HG02763 (cell line): ENCODE measurements around the gene HLA-C.
"Not testable (repeated sequence)": the region's sequence is repeated elsewhere in the genome, so short reads cannot be mapped to it uniquely, and the experiment has no call there.

ENCODE experiments used
- ATAC-seq: cut with Tn5 transposase; IDR thresholded peaks from one replicate; pipeline ENCODE4 v1.9.1; 2021; ENCODE audit warnings: mild to moderate bottlenecking, moderate library complexity; ENCODE audit not compliant: unreplicated experiment

HLA-C gene

DNA sequence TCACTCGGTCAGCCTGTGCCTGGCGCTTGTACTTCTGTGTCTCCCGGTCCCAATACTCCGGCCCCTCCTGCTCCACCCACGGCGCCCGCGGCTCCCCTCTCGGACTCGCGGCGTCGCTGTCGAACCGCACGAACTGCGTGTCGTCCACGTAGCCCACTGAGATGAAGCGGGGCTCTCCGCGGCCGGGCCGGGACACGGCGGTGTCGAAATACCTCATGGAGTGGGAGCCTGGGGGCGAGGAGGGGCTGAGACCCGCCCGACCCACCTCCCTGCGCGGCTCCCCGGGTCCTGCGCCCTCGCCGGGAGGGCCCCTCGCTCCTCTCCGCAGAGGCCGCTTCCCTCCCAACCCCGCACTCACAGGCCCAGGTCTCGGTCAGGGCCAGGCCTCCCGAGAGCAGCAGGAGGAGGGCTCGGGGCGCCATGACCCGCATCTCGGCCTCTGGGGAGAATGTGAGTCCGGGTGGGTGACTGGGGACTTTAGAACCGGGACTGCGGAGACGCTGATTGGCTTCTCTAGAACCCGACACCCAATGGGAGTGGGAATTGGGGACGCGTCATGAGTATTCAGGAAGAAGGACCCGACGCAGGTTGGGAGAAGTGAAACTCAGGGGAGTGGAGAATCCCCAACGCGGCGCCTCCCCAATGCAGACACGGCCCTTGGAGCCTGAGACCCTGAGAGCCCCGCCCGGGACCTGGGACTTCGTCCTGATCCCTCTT, at the start of gene HLA-C:
Gene HLA-C, minus strand, starts transcription at position 452 of the 717 bp plus-strand sequence. Its CDS starts 21 bp downstream, at position 431.
- peak; percentile 84 for ATAC-seq

DNA sequence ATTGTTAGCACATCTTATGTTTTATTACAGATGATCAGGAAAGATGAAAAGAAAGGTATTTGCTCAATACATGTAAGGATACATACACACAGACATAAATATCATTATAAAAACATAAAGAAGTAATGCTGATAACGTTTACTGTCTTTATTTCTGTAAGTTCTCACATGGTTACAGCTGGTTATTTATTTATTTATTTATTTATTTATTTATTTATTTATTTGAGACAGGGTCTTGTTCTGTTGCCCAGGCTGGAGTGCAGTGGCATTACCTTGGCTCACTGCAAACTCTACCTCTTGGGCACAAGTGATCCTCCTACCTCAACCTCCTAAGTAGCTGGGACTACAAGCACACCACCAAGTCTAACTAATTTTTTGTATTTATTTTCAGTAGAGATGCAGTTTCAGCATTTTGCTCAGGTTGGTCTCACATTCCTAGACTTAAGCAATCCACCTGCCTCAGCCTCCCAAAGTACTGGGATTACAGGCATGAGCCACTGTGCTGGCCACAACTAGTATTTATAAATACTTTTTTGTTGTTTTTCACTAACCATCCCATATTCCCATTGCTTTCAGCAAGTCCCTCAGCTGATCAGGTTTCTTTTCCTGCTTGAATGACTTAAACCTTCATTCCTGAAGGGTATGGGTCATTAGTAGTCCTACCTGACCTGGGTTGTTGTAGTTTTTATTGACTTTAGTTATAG, 49.3 kb upstream of the HLA-C start:
- no peak for ATAC-seq

GRCh38 chr6:31317036-31317435, 45.1 kb upstream of the HLA-C start:
- ATAC-seq = no peak

DNA sequence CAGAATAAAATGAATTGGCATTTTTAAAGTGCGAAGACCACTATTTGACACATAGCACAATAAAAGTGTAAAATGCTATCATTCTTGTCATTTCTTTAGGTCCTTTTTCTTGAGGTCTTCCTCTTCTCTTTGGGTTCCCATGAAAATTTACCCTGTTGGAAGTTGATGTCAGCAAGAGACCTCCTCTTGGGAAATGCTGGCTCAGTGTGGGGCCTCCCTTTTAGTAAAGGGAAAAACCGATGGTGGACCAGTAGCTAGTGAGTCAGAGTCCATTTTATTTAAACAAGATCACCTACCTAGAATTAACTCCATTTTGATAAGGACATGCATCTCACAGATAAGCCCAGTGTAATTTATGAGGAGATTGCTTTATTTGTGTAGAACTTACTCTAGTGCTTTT, 37.7 kb upstream of the HLA-C start:
- no peak for ATAC-seq

DNA sequence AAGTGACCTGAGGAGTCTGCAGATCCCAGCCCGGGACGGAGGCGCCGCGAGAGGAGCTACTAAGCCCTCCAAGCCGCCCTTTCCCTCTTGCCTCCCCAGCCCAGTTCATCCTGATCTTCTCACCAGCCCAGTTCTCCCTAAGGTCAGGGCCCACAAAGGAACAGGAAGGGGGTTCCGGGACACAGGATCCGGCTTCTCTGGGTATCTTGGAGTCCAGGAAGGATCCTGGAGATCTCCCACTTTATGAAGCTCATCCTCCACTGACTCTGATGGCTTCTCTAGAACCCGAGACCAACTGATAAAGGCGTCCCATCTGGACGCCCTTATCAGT, 36.9 kb upstream of the HLA-C start:
- ATAC-seq = no peak

DNA sequence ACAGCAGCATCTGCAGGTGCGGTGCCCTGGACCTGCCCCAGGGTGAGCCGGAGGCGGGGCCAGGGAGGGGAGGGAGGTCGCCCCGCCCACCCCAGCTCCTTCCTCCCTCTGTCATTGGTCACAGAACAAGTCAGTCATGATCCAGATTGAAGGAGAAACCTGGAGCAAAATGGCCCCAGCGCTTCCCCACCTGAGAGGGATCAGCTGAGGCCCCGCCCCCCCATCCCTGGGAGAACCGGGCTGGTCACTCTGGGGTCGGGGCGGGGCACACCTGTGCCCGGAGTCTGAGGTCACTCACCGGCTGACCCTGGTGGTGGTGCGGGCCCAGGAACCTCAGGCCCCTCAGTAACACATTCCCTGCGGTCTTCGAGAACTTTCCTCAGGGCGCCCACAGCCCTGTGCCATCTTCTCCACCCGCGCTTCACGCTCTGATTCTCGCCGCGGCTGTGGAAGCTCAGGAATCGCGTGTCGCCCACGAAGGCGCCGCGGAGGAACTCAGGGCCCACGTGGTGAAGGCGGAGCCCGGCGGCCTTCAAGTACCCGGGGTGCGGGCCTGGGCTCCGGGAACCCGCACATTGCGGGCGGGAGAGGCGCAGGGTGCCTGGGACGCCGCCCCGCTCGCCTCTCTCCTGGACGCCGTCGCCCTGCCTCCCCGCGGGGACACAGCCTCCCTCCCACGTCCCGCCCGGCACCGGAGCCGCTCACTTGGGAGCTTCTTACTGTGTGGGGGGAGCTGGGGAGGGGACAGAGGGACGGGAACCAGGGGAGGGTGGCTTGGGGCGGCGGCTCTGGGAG, 36.4 kb upstream of the HLA-C start:
- no peak for ATAC-seq

GRCh38 chr6:31307669-31308049, 35.8 kb upstream of the HLA-C start:
- no peak for ATAC-seq

DNA sequence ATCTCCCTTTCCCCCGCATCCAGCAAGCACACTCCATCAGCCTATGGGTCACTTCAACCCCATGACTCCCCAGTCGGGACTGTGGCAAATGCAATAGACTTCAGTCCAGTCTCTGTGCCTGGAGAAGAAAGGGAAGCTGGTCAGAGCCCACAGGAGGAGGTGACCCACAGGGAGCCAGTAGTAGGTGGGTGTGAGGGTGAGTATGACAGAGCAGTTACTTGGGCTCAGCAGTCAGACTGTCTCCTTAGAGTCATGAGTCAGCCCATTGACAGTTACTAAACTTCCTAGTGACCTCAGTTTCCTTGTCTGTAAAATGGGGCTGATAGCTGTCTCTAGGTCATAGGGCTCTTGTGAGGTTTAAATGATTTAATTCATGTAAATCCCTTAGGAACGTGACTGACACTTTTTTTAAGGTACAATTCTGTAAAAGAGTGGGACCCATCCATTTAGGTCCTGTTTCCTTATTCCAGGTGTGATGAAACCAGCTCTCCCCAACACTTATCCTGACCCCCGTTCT, 33.9 kb upstream of the HLA-C start:
- no peak for ATAC-seq

DNA sequence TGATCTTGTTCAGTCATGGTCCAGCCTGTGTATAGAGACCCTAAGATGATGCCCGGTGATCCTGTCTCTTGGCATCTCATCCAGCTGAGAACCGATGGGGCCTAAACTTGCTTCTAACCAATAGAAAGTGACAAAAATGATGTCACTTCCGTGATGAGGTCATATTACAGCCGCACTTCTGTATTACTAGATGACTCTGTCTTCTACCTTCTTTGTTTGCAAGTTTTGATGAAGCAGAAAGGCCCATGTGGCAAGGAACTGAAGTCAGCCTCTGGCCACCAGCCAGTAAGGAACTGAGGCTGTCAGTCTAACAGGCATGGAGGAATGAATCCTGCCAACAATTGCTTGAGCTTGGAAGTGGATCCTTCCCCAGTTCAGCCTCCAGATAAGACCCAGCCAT, 32.8 kb upstream of the HLA-C start:
- ATAC-seq = no peak

- ATAC-seq = no peak
Measured at GRCh38 chr6:31300797-31301196, 28.9 kb upstream of the HLA-C start.

- ATAC-seq = no peak
Measured at GRCh38 chr6:31299947-31300346, 28.1 kb upstream of the HLA-C start.

- no peak for ATAC-seq
Measured at GRCh38 chr6:31299511-31299910, 27.6 kb upstream of the HLA-C start.

GRCh38 chr6:31294056-31294455, 22.2 kb upstream of the HLA-C start:
- no peak for ATAC-seq

GRCh38 chr6:31293343-31293742, 21.5 kb upstream of the HLA-C start:
- no peak for ATAC-seq

- no peak for ATAC-seq
Measured at GRCh38 chr6:31289788-31290187, 17.9 kb upstream of the HLA-C start.

GRCh38 chr6:31287619-31288018, 15.7 kb upstream of the HLA-C start:
- ATAC-seq = no peak

DNA sequence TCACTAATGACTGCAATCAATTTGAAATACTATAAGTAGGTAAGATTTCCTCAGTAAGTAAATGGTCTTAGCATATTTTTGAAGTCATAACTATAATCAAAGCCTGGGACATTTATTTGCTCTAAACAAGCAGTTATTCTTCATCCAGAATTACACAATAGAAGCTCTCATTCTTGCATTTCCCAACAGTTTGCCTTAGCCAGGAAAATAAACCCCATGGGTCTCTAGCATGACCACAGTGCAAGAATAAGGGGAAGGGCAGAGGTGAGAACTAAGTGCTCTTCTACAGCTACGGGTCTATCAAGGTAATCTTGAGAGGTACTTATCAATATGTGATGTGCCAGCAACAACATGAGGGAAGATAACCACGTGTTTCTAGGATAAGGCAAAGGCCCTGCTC, 14.1 kb upstream of the HLA-C start:
- ATAC-seq = no peak

- ATAC-seq = no peak
Measured at GRCh38 chr6:31285486-31285885, 13.6 kb upstream of the HLA-C start.

DNA sequence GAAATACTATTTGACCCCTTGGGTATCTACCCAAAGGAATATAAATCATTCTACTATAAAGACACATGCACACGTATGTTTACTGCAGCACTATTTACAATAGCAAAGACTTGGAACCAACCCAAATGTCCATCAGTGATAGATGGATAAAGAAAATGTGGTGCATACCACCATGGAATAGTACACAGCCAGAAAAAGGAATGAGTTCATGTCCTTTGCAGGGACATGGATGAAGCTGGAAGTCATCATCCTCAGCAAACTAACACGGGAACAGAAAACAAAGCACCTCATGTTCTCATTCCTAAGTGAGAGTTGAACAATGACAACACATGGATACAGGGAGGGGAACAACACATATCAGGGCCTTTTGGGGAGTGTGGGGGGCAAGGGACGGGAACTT, 7.8 kb upstream of the HLA-C start:
- not testable (repeated sequence) for ATAC-seq

DNA sequence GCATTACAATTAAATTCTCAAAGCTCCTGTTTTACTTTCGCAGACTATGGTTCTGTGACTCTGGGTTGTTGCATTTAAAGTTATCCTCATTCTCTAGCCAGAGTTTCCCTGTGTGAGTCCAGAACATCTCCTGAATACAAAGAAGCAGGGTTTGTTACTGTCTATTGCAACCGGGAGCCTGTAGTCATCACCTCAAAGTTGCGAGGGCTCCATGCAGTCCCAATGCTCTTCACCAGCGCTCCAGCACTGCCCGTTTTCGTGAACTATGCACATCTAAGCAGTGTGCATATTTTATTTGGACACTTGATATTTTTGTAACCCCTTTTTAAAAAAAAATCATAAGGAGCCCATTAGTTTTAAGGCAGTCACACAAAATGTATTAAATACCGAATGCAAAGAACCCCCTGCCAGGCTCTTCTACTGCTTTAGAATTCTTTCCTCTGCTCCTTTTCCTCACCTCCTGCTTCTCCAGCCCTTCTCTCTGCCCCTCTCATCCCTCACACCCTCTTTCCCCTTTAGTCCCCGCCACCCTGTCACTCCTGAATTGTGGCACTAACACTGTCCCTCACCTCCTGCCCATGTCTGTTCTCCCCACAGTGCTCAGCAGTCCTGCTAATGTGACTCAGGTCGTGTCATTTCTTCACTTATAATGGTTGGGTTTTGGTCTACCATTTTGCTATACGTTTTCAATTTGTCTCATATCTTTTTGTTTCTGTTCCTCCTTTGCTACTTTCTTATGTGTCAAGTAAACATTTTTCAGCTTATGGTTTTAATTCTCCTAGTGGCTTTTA, 1.1 kb upstream of the HLA-C start:
- ATAC-seq = no peak

DNA sequence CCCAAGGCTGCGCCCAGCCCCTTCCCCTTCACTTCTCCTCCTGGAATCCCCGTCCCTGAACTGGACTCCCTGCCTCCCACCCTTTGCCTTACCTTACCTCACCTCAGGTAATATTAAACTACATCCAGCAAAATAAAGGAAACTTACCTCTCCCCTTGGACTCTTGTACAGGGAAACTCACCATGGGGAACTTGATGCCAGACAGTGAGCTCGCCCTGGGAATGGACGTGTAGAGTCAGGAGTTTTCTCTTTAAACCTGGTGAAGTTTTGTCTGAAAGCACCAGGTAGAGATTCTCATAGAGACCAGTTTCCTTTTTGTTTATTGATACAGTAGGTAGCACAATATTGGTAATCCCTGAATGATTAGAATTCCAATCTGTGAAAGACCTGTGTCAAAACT, 544 bp upstream of the HLA-C start:
- no peak for ATAC-seq
